Measurements from ENCODE around the gene RDH12. TPM values are rescaled to one million over a fixed set of nuclear protein-coding genes. Genes with fewer than 3 reads are reported as not detected.

Gene RDH12
- total RNA-seq, 3 donors from 2014 or later (not counting 1 experiment from before 2014, with no cell fraction given): not detected

DNA sequence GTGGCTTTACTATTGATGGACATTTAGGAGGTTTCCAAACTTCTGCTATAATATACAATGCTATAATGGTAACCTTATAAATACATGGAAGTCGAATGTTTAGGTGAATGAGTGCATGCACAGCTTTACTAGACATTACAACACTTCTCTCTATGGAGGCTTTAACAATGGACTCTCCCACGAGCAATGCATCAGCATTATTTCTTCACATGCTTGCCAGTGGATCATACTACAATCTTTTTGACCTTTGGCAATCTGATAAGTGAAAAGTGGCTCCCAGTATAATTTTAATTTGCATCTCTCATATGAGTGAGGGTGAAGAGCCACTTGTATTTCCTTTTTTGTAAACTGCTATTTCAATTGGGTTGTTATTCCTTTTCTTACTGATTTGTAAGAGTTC lies 18.2 kb downstream of the RDH12 start:
- no peaks in the 10 kb centered on the region for H3K36me3 ChIP-seq (ENCODE audit: control insufficient read depth, insufficient read depth, low read length)
- no peak overlapping the region for H3K27ac ChIP-seq (ENCODE audit: low read length)
- DNase-seq (no peak), ATAC-seq (no peak)
- H3K4me3 Mint-ChIP-seq: no peak overlapping the region
- H3K4me1 ChIP-seq (ENCODE audit: control insufficient read depth, insufficient read depth, low read length): no peaks in the 10 kb centered on the region
- no peaks in the 10 kb centered on the region for H3K36me3 Mint-ChIP-seq
- peaks cover 19% of the 10 kb centered on the region for H3K27me3 ChIP-seq (ENCODE audit: control insufficient read depth, insufficient read depth, low read length)
- no peaks in the 10 kb centered on the region for H3K9me3 ChIP-seq (ENCODE audit: control insufficient read depth, insufficient read depth, low read length)
- no peaks in the 10 kb centered on the region for H3K9me3 Mint-ChIP-seq
- TF ChIP-seq, protein P1, sequence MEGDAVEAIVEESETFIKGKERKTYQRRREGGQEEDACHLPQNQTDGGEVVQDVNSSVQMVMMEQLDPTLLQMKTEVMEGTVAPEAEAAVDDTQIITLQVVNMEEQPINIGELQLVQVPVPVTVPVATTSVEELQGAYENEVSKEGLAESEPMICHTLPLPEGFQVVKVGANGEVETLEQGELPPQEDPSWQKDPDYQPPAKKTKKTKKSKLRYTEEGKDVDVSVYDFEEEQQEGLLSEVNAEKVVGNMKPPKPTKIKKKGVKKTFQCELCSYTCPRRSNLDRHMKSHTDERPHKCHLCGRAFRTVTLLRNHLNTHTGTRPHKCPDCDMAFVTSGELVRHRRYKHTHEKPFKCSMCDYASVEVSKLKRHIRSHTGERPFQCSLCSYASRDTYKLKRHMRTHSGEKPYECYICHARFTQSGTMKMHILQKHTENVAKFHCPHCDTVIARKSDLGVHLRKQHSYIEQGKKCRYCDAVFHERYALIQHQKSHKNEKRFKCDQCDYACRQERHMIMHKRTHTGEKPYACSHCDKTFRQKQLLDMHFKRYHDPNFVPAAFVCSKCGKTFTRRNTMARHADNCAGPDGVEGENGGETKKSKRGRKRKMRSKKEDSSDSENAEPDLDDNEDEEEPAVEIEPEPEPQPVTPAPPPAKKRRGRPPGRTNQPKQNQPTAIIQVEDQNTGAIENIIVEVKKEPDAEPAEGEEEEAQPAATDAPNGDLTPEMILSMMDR (IDR thresholded peaks at IDR 0.05): no peak
- WGBS (ENCODE audit: insufficient coverage): 88% methylated on average over 1 of the region's 2 CpGs
- intact Hi-C loops (cut with micrococcal nuclease): no loop called here
- H3K4me3 ChIP-seq (ENCODE audit: low read length): no peak overlapping the region
- H3K27ac Mint-ChIP-seq: no peak overlapping the region
- H3K27me3 Mint-ChIP-seq (ENCODE audit: low read depth in 2 of 2): peaks cover 24 to 55% of the 10 kb centered on the region in 2 donors
- peaks cover 6 to 12% of the 10 kb centered on the region in 2 donors for H3K4me1 Mint-ChIP-seq

DNA sequence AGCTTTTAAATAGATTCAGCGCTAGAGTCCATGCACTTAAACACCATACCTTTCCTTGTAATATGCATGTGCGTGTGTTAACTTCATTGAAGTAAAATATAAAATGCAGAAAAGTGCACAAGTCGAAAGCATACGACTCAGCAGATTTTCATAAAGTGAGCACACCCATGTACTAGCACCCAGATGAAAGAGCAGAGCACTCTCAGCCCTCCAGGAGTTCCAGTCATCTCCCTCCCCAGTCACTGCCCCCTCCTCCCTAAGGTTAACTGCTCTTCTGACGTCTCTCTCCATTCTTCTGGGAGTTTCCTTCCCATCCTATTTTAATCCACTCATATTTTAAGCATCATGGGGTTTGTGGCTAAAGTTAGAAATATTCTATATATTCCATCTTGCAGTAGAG lies 20.2 kb downstream of the RDH12 start:
- TF ChIP-seq, protein P1 (IDR thresholded peaks at IDR 0.05): no peak
- Mint-ChIP-seq H3K9me3 (no peaks in the 10 kb centered on the region), H3K36me3 (no peaks in the 10 kb centered on the region), H3K27me3 (ENCODE audit: low read depth in 2 of 2) (peaks cover 29 to 61% of the 10 kb centered on the region in 2 donors), H3K27ac (no peak overlapping the region), H3K4me1 (peaks cover 6 to 12% of the 10 kb centered on the region in 2 donors), H3K4me3 (no peak overlapping the region)
- 63% methylated on average over 4 of the region's 5 CpGs for WGBS (ENCODE audit: insufficient coverage)
- DNase-seq (no peak), ATAC-seq (no peak)
- Histone ChIP-seq H3K4me3 (ENCODE audit: low read length) (no peak overlapping the region), H3K36me3 (ENCODE audit: control insufficient read depth, insufficient read depth, low read length) (no peaks in the 10 kb centered on the region), H3K9me3 (ENCODE audit: control insufficient read depth, insufficient read depth, low read length) (no peaks in the 10 kb centered on the region), H3K4me1 (ENCODE audit: control insufficient read depth, insufficient read depth, low read length) (no peaks in the 10 kb centered on the region), H3K27ac (ENCODE audit: low read length) (no peak overlapping the region), H3K27me3 (ENCODE audit: control insufficient read depth, insufficient read depth, low read length) (peaks cover 19% of the 10 kb centered on the region)
- intact Hi-C loops (cut with micrococcal nuclease): no loop called here

DNA sequence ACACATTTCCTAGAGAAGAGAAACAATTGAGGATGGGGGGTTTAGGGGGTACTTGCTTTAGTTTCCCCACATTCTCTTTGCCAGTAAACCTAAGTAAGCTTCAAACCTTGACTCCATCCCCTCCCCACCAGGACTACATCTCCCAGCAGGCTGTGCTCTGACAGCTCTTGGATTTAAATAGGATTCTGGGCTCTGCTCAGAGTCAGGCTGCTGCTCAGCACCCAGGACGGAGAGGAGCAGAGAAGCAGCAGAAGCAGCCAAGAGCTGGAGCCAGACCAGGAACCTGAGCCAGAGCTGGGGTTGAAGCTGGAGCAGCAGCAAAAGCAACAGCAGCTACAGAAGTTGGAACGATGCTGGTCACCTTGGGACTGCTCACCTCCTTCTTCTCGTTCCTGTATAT lies 20.6 kb downstream of the RDH12 start:
- Histone ChIP-seq H3K4me3 (ENCODE audit: low read length) (no peak overlapping the region), H3K27me3 (ENCODE audit: control insufficient read depth, insufficient read depth, low read length) (peaks cover 19% of the 10 kb centered on the region), H3K4me1 (ENCODE audit: control insufficient read depth, insufficient read depth, low read length) (no peaks in the 10 kb centered on the region), H3K9me3 (ENCODE audit: control insufficient read depth, insufficient read depth, low read length) (no peaks in the 10 kb centered on the region), H3K27ac (ENCODE audit: low read length) (no peak overlapping the region), H3K36me3 (ENCODE audit: control insufficient read depth, insufficient read depth, low read length) (no peaks in the 10 kb centered on the region)
- H3K27ac Mint-ChIP-seq: no peak overlapping the region
- TF ChIP-seq, protein P1 (IDR thresholded peaks at IDR 0.05): no peak
- ATAC-seq (no peak), DNase-seq (no peak)
- intact Hi-C loops (cut with micrococcal nuclease): no loop called here
- H3K36me3 Mint-ChIP-seq: no peaks in the 10 kb centered on the region
- no peak overlapping the region for H3K4me3 Mint-ChIP-seq
- peaks cover 29 to 59% of the 10 kb centered on the region in 2 donors for H3K27me3 Mint-ChIP-seq (ENCODE audit: low read depth in 2 of 2)
- 6% methylated on average over 3 of the region's 3 CpGs for WGBS (ENCODE audit: insufficient coverage)
- H3K4me1 Mint-ChIP-seq: peaks cover 6 to 12% of the 10 kb centered on the region in 2 donors
- H3K9me3 Mint-ChIP-seq: no peaks in the 10 kb centered on the region

DNA sequence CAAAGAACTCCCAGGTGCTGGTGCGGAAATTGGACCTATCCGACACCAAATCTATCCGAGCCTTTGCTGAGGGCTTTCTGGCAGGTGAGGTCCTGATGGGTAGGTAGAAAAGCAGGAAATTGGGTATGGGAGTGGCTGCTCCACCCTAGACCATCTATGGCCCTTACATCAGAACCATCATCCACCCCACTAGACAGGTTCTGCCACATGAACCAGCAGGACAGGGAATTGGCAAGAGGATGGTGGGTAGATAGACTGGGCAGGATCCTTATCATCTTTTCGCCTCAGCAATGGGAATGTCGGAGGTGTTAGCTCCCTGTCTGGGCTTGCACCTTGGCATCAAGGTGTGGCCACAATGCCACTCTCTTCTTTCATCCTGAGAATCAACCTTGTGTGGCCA lies 23.5 kb downstream of the RDH12 start:
- H3K36me3 Mint-ChIP-seq: no peaks in the 10 kb centered on the region
- peaks cover 6 to 12% of the 10 kb centered on the region in 2 donors for H3K4me1 Mint-ChIP-seq
- no peaks in the 10 kb centered on the region for H3K36me3 ChIP-seq (ENCODE audit: control insufficient read depth, insufficient read depth, low read length)
- H3K4me1 ChIP-seq (ENCODE audit: control insufficient read depth, insufficient read depth, low read length): no peaks in the 10 kb centered on the region
- H3K27ac ChIP-seq (ENCODE audit: low read length): no peak overlapping the region
- peaks cover 19% of the 10 kb centered on the region for H3K27me3 ChIP-seq (ENCODE audit: control insufficient read depth, insufficient read depth, low read length)
- no peaks in the 10 kb centered on the region for H3K9me3 ChIP-seq (ENCODE audit: control insufficient read depth, insufficient read depth, low read length)
- DNase-seq (no peak), ATAC-seq (no peak)
- H3K27me3 Mint-ChIP-seq (ENCODE audit: low read depth in 2 of 2): peaks cover 27 to 43% of the 10 kb centered on the region in 2 donors
- intact Hi-C loops (cut with micrococcal nuclease): no loop called here
- H3K4me3 ChIP-seq (ENCODE audit: low read length): no peak overlapping the region
- 95% methylated on average over 5 of the region's 5 CpGs for WGBS (ENCODE audit: insufficient coverage)
- no peaks in the 10 kb centered on the region for H3K9me3 Mint-ChIP-seq
- TF ChIP-seq, protein P1 (IDR thresholded peaks at IDR 0.05): no peak
- no peak overlapping the region for H3K27ac Mint-ChIP-seq
- no peak overlapping the region for H3K4me3 Mint-ChIP-seq
